HG03025 (cell line): ENCODE results near the gene KLHL24.
"Not testable (repeated sequence)": the region's sequence is repeated elsewhere in the genome, so short reads cannot be mapped to it uniquely, and the experiment has no call there.

Experiments used
- ATAC-seq: cut with Tn5 transposase; IDR thresholded peaks from one replicate; pipeline ENCODE4 v1.9.1; 2021; ENCODE audit warnings: mild to moderate bottlenecking, moderate library complexity; ENCODE audit not compliant: unreplicated experiment, low FRiP score

The KLHL24 gene, protein sequence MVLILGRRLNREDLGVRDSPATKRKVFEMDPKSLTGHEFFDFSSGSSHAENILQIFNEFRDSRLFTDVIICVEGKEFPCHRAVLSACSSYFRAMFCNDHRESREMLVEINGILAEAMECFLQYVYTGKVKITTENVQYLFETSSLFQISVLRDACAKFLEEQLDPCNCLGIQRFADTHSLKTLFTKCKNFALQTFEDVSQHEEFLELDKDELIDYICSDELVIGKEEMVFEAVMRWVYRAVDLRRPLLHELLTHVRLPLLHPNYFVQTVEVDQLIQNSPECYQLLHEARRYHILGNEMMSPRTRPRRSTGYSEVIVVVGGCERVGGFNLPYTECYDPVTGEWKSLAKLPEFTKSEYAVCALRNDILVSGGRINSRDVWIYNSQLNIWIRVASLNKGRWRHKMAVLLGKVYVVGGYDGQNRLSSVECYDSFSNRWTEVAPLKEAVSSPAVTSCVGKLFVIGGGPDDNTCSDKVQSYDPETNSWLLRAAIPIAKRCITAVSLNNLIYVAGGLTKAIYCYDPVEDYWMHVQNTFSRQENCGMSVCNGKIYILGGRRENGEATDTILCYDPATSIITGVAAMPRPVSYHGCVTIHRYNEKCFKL

DNA sequence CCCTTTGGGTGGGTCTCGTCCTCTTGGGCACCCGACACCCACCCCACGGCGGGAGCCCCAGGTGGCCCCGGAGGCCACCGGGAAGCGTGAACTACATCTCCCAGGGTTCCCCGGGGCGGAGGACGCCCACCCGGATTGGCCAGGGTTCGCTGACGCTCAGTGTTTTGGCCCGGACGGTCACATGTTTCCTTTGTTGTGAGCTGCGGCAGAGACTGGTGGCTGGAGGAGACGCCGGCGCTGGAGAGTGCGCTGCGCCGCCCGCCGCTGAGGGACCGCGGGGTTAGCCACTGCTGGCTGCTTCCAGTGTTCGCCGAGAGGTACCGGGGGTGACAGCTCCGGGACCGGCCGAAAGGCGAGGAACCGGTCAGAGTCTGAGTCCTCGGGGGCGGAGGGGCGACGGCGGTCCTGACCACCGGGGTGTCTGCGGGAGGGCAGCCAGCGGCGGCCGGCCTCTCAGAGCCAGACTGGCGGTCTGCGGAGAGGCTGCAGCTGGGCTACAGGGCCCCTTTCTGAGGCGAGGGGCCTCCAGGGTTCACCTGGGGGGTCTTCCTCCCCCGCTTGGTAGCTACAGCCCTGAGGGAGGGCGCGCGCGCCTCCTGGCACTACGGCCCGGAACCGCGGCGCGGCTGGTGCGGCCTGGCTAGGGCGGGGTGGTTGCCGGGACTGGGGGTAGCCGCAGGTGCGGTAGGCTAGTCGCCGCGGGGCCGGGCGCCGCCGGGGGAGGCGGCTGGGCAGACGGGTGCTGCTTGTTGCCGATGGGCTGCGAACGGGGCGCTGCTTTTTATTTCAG lies at the start of gene KLHL24:
Gene KLHL24, plus strand, starts transcription at position 193 of the 790 bp plus-strand sequence. CDS start 14,734 bp downstream, outside the sequence.
- ATAC-seq, result peak; percentile 87

DNA sequence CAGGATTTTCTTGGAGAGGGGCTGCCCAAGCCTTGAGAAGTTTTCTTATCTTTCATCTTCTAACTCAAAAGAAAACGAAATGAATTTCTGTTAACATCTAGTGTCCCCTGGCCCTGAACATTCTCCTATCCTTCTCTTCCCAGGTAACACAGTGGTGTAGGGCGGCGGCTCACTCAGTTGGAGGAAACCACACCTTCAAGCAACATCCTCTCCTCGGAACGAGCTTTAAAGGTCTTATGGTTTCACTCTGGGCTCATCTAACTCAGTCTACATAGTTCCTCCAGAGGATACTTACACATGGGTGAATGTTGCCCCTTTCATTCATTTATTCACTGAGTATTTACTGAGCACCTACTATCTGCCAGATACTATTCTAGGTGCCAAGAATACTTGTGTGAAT lies 48.9 kb upstream of the KLHL24 start:
- ATAC-seq, result no peak

DNA sequence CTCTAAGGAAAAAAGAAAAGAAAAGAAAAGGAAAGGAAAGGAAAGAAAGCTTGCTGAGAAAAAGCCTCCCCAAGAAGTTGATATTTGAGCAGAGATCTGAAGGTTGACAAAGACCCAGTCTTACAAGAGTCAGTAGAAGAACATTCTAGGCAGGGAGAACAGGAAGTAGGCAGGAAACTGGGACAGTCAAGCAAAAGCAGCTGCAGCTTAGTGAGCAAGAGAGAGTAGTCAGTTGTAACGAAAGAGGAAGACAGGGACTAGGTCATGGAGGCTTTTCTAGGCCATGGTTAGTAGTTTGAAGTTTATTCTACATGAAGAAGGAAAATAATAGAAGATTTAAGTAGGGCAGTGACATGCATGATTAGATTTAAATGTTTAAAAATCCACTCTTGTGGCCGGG lies 48.1 kb upstream of the KLHL24 start:
- ATAC-seq, result no peak

DNA sequence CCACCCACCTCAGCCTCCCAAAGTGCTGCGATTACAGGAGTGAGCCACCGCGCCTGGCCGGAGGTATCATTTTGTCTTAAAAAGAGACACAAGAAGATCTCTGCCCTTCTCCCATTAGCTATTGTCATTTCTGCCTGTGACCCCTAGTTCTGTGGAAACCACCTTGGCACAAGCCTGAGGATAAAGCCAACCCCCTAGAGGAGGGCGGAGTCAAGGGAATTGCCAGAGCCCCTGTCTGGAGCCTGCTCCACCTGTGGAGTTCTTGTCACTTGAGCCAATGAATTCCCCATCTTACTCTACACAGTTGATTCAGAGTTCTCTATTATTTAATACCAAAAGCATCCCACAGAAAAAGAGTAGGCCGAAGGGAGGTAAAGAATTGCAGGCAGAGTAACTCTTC lies 45.0 kb upstream of the KLHL24 start:
- no peak for ATAC-seq

DNA sequence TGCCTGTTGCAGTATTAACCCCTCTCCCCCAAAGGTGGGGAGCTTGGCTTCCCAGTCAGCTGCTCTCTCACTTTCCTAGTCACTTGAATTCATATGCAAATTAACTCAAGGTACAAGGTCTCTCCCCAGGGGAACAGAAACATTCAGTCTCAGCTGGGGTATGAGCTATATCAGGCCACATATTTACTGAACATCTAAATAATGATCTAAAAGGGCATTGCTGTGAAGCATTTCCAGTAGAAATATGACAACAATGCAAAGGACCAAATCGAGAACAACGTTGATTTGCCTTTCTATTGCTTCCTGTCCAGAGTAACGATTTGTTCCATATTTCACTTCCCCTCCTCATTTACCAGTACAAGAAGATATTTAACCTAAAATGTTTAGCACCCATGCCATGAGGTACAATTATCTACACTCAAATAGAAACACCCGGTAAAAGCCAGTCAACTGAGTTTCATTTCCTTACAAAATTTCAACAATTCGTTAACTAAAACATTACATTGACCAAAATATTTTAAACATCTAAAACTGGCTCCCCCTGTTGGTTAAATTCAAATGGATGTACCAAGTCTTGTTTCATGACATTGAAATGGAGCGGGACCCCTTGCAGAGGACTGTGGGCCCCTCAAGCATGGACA lies 43.4 kb upstream of the KLHL24 start:
- ATAC-seq, result peak; percentile 75

DNA sequence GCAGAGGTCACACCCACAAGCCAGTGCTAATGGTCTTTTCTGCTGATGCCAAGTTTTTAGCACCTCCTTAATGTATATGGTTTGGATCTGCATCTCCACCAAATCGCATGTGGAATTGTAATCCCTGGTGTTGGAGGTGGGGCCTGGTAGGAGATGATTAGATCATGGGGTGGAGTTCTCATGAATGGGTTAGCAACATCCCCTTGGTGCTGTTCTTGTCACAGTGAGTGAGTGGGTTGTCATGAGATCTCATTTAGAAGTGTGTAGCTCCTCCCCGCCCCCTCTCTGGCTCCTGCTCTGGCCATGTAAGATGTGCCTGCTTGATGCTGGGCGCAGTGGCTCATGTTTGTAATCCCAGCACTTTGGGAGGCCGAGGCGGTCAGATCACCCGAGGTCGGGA lies 42.6 kb upstream of the KLHL24 start:
- ATAC-seq, result no peak

DNA sequence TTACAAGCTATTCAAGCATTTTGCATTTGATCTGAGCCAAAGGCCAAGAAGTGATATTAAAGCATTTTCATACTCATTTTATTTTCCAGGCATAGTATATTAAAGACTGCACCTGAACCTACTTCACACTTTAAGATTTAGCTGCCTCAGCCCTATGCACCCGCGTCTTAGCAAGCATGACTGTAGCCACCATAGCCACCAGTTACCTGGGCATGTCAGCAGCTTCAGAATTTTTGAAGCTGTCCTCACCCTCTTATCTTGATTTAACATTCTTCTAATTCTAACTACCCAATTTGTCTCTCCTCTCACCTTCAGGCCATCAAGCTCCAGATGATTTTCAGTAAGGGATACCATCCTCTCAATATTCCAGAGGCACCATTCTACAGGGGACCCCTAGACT lies 40.8 kb upstream of the KLHL24 start:
- no peak for ATAC-seq

DNA sequence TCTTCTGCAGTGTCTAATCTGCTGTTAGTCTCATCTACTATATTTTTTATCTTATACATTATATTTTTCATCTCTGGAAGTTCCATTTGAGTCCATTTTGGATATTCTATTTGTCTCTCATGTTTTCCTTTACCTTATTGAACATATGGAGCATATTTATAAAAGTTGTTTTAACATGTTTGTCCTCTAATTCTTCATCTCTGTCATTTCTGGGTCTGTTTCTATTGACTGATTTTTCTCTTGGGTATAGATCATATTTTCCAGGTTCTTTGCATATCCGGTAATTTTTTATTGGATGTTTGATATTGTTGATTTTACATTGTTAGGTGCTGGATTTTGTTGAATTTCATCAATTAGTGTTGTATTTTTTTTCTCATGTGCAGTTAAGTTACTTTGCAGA lies 37.5 kb upstream of the KLHL24 start:
- no peak for ATAC-seq

DNA sequence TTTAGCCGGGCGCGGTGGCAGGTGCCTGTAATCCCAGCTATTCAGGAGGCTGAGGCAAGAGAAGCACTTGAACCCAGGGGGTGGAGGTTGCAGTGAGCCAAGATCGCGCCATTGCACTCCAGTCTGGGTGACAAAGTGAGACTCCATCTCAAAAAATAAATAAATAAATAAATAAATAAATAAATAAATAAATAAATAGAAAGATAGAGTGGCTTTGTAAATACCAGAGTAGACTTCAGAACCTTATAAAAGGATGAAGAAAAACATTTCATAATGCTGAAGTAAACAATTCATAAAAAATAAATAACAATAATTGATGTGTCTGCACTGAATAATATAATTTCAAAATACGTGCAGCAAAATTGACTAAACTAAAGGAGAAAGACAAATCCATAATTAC lies 24.1 kb upstream of the KLHL24 start:
- ATAC-seq, result not testable (repeated sequence)

DNA sequence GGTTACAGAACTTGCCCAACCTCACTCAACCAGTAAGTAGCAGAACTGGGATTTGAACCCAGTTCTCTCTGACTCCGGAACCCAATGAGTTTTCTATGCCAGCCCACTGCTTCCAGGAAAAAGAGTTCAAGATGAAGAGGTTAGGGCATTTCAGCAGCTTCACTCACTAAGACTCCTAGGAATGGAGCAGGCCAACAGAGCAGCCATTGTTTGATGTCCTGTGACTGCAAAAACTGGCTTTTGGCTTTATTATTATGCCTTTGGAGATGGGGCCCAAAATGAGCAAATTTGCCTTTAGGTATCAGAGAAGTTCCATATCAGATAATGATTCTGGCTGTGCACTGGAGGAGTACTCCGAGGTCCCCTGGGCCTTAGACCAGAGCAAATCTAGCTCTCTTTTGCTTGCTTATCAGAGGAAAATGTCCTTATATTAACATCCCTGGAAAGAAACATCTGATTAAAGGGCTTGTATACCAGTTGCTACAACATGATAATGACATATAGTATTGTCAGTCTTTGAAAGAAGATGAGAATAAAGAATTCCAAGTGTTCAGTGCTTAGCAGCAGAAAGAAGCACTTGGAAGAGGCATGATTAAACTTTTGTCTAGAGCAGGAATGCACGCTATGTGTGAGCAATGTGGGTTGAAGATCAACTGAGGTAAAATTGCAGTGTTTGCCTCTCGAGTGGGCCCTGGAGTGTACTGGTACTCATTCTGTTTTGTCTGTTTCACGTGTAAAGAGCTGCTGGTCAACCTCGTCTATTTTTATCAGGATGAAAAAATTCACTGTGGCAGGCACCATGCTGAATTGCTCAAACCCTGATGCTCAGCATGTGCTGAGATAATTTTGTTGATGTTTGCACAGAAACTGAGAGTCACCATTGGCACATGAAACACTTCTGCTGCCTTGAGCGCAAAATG lies 21.8 kb upstream of the KLHL24 start:
- no peak for ATAC-seq

DNA sequence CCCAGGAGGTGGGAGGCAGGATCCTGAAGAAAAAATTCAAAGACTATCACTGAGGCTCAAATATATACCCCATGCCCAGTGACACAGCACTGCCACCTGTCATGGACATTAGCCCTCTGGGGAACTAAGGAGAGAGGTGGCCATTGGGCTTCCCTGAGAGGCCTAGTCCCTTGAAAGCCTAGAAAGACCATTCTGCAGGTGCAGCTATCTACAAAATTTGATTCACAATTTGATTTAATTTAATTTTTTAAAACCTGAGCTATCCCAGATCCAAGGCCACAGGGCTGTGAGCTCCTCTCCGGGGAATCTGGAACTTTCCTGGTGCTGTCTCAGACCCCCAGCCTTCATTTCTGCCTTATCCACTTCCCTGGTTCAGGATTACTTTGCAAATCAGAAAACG lies 16.9 kb upstream of the KLHL24 start:
- no peak for ATAC-seq

DNA sequence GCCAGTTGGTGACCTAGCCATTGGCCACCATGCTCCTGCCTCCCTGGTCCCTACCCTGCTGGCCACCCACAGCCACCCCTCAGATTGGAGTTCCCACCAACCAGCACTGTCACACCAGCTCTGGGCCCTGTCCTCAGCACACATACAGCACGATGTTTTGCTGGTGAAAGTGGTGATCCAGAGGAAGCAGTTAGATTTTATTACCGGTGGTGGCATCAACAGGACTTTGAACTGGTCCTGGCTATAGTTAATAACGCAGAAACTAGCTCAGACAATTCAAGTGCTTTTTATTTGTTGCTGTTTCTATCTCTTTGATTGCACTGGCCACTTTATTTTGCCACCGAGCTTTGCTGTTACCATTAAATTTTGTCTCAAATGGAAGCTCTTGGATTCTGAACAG lies 16.4 kb upstream of the KLHL24 start:
- no peak for ATAC-seq

DNA sequence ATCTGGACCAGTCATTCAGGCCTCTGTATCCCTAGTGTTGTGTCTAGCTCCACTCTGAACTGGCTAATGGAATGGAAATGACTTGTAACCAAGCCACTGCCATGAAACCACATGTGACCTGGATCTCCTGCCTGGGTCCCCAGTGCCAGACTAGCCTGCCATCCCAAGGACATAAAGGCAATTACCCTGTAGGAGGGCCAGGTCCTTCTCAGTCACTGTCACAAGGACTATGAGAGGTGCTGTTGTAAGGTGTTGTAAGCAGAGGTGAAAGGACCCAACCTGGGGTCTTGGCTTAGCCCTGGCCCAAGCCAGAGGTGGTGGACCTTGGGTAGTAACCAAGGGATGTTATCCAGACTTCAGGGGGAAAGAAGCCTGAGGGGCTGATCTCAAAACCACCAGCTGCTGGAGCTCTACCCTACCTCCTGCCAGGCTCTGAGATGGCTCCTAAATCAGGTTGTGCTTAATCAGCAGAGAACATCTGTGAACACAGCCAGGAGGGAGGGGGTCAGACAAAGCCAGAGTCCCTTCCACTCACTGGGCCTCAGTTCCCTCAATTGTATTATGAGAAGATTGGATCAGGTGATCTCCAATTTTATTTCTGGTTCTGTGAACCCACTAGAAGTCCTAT lies 15.7 kb upstream of the KLHL24 start:
- no peak for ATAC-seq

DNA sequence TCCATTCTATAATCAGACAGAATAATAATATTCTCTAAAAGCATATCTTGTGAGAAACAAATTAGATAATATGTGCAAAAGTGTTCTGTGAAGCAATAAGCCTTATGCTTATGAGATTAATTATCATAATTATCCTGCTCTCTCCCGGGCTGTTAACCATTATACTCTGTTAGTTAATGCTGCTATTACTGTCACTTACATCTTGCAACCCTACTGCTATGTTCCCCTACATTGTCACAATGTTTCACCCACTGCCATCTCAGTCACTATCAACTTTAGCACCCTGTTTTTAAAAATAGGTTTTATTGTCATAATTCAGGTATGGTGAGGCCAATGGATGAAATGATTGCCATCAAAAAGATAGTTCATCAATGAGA lies 15.2 kb upstream of the KLHL24 start:
- no peak for ATAC-seq

DNA sequence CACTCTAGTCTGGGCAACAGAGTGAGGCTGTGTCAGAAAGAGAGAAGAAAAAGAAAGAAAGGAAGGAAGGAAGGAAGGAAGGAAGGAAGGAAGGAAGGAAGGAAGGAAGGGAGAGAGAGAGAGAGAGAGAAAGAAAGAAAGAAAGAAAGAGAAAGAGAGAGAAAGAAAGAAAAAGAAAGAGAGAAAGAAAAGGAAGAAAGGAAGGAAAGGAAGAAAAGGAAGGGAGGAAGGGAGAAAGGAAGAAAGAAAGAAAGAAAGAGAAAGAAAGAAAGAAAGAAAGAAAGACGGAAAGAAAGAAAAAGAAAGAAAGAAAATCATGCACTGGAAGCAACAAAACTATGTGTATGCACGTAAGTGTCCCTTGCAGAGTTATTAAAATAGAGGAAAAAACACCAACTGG lies 12.9 kb upstream of the KLHL24 start:
- not testable (repeated sequence) for ATAC-seq

DNA sequence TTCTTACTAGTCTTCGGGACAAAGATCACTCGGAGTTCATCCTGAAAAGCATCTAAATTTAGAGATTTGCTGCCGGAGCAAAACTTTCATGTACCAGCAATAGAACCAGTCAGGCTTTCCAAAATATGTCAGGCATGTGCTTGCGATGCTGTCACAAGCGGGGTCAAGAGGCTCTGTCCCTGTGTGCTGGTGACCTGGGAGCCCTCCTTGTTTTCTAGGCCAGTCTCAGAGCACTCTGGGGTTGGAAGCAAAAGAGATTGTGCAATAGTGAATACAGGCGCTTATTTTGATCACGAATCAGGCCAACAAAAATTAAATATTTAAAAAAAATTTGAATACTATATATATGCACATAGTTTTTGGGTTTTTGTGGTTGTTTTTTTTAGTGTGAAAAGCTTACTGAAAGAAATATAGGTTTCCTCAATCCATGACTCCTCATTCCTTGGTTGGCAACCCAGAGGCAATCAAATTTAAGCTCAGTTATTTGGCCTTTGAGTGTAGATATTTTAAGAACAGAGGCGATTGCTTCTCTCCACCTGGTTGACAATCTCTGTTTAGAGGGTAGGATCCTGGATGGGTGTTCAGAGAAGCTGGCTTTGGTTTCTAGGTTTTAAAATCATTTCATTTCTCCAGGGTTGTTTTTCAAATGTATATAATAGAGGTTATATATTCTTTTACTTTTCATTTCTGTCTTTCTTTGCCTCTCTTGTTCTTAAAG lies 8.4 kb upstream of the KLHL24 start:
- ATAC-seq, result no peak

DNA sequence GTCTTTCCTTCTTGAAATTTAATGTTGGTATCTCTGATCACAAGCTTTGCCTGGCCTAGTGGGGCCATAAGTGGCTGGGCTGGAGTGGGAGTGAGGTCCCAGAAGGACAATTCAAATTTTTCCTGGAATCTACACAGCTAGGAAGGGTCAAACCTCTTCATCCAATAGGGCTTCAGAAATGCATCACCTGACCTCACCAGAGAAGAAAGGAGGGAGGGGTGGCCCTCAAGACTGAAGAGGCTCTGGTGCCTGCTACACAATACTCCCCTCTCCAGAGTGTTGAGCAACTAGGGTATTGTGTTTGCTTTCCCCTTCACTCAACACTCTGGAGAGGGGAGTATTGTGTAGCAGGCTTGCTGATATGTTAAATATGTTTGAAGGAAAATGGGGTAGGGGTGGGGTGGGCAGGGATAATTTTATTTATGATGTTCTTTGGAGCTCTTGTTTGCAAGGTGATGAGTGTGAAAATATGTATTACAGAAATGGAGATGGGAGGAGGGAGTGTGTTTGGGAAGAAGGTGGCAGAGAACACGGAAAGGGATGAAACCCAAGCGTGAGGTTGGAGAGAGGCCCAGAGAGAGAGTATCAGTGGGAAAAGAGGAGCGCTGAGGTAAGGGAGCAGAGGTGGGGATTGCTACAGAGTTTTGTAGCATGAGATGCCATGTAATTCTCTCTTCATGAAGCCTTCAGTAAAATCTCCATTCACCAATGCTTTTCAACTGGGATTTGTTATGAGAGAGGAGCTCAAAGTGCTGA lies 5.7 kb upstream of the KLHL24 start:
- ATAC-seq, result no peak

DNA sequence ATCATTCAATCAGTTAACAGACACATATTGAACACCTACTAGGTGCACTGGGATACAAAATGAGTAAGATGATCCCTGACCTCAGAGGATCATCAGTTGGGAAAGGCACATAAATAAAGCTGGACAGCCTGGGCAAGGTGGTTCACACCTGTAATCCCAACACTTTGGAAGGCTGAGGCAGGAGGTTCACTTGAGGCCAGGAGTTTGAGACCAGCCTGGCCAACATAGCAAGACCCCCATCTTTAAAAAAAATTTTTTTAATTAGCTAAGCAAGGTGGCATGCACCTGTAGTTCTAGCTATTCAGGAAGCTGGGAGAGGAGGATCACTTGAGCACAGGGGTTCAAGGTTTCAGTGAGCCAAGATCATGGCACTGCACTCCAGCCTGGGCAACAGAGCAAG lies 3.7 kb upstream of the KLHL24 start:
- ATAC-seq, result no peak
